Sciatic nerve (tissue), 2 donors: Measurements from ENCODE around the gene PPP1CA. TPM values are rescaled to one million over a fixed set of nuclear protein-coding genes. Genes with fewer than 3 reads are reported as not detected.

ENCODE experiments used
- ATAC-seq: fragments of 200-7000 bp; cut with Tn5 transposase; one replicate; pipeline ENCODE4 v1.9.1; 2020; ENCODE audit warnings: mild to moderate bottlenecking, moderate library complexity
- DNase-seq: peaks from one replicate; pipeline ENCODE4 v3.0.0-alpha.2; 2020; ENCODE audit warnings: low spot score
- intact Hi-C: fragments of 100-400 bp; cut with DNase I; formaldehyde crosslinking; loops from one replicate; pipeline ENCODE4 v1.14.2; 2022
- total RNA-seq: library from RNA; stranded (reverse); fragmentation: NEBNext Ultra II Directional; extraction: Animal tissue kit (Norgen Biotek cat#: 25700); gene quantifications from one replicate; pipeline ENCODE4 v1.2.1, GENCODE V29; 2021
- donor health status: DM: no; HTN: no; CAD: no.
- donor health status: DM: no; HTN: no; CAD: no.

Gene PPP1CA
- 56.2 TPM for total RNA-seq

DNA sequence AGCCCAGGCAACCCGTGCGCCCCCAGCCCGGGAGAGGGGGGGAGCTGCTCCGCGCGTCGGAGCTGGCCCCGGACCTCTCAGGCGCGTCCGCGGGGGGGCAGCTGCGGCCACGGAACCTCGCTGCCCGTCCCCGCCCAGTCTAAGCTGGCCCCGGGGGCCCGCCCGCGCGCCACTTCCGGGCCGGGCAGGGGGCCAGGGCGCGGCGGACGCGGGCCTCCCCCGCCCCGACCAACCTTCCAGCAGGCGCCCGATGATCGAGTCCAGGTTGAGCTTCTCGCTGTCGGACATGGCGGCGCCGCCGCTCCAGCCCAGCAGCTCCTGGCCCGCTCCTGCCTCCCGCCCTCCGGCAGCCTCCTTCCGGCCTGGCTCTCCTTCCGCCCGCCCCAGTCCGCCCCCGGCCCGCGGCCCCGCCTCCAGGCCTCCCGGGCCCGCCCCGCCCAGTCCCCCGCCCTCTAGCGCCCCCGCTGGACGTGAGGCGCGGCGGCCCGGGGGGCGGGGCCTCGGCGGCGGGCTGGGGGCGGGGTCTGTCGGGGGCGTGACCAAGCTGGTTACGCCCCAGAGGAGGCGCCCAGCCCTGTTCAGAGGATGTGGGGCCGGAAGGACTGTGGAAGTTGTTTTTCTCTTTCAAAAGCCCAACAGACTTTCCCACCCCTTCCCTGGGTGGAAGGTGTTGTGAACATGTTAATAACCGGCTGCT is at the start of gene PPP1CA:
Gene PPP1CA (minus strand): TSS at position 364 of the 697 bp plus-strand sequence. CDS start 76 bp downstream, at position 288.
- intact Hi-C loops, result no loop called here
- ATAC-seq (peak; percentile 84), DNase-seq (peak; percentile 94)

DNA sequence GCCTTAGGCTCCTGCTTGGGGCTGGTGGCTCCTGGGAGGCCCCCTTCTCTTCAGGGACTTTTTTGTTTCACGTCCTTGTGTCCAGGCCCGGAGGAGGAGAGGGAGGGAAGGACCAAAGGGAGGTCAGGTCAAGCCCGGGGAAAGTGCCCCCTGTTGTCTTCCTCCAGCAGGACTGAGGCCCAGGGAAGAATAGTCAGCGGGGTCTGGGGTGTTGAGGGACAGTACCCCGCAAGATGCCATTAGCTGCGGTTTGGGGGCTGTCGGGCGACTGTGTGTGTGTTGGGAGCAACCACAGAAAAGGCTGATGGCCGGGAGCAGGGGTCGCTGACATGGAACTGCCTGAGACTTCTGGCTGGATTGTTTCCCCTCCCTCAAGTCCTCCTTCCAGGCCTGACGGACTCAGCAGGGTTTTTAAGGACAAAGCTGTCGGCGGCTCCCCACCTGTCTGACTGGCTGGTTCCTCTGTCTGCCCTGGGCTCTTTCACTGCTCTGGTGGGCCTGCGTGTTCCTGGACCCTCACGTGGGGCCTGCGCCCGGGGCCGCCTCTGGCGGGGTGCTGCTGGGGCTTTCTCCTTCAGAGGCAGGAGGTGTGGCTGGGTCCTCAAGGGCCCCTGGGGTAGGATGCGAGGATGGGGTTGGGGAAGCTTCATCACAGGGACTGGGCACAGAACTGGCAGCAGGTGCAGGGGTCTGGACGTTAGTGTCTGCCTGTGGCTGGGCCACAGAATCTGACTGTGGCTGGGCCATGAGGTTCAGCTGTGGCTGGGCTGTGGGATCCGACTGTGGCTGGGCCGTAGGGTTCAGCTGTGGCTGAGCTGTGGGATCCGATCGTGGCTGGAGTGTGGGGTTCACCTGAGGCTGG is 49.4 kb upstream of the PPP1CA start:
- intact Hi-C loops, result no loop called here
- no peak for DNase-seq
- no peak for ATAC-seq

DNA sequence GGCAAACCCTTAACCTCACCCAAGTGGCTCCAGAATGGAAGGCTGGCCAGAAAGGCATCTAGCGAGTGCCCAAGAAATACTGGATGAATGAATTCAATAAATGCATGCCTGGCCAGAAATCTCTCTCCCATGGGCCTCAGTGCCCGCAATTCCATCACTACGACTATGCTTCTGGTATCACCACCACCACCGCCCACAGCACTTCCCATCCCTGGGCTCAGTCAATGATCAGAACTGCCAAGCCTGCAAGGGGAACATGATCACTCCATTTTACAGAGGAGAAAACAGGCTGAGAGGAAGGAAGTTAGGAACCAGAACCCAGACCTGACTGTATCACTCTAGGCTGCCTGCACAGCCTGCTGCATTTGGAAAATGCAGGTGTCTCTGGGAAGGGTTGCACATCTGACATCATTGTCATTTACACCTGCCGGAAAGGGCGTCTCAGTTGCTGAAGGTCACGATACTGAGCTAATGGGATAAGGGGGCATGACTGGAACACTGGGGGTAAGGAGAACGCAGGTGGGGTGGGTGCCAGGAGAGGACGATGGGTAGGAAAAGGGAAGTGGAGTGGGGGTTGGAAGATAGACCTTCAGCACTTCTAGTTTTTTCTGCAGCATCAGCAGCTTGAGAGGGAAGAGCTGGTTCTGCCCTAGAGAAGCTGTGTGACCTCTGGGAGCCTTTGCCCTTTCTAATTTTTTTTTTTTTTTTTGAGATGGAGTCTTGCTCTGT is 47.6 kb upstream of the PPP1CA start:
- intact Hi-C loops, result no loop called here
- ATAC-seq, result peak; percentile 51
- no peak for DNase-seq

DNA sequence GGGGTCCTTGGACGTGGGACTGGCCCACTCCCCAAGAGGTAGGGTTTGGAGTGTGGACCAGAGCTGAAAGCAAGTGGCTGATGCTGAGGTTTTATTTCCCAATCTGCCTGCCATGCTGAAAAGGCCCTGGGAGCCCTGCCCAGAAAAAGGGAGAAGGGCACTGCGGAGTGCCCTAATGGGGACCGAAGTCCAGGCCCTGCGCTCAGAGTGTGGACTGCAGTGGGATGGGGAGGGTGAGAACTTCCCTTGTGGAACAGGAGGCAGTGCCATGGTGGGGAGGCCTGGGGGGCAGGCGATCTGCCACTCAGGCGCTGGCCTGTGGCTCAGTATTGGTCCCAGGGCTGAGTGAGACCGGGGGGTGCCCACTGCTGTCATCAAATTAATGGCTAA is 46.6 kb upstream of the PPP1CA start:
- no peak for ATAC-seq
- intact Hi-C loops, result no loop called here

DNA sequence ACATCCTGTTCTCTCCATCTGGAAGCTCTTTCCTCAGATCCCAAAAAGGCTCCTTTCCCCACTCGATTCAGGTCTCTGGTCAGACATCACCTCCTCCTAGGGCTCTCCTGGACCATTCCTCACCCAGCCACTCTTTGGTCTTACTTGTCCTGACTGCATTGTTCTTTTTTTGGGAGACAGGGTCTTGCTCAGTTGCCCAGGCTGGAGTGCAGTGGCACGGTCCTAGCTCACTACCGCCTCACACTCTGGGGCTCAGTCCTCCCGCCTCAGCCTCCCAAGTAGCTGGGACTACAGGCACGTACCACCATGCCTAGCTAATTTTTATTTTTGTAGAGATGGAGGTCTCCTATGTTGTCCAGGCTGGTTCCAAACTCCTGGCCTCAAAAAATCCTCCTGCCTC is 43.9 kb upstream of the PPP1CA start:
- intact Hi-C loops, result no loop called here
- no peak for ATAC-seq
- no peak for DNase-seq

More for the DNA sequence above, 46.6 kb upstream of the PPP1CA start:
- no peak for DNase-seq

DNA sequence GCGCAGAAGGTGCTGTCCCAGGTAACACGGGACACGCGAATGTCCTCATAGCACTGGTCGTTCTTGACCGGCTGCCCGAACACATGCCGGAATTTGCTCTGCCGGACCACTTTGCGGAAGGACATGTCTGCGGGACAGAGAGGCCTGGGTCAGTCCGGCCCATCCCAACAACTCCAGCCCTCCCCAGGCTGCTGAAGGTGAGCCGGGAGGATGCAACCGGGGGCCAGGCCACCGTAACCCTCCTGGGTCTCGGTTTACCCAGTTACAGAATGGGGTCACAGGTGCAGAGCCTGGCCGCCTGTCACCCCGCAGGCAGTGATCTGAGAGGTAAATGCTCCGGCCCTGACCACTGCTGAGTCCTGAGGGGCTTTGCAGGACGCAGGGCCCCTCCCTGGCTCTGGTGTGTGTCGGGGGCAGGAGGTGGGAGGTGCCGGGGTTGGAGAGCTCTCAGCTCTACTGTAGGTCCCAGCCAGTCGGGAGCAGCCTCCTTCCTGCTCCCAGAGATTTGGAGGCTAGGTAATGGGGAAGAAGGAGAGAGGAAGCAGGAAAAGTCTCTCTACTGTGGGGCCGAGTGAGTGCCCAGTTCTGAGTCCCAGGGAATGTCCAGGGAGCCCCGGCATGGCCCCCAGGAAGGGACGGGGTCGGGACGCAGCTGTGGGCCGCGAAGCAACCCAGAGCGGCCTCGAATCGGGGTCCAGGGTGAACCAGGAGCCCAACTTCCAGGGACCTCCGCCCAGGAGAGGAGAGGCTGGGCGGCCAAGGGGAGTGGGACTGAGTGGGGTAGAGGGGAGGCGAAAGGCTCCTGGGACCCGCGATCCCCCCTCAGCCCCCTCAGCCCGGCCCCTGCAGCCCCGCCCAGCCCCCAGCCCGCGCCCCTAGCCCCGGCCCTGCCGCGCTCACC is 41.1 kb upstream of the PPP1CA start:
- DNase-seq, result no peak
- intact Hi-C loops, result no loop called here
- no peak for ATAC-seq

DNA sequence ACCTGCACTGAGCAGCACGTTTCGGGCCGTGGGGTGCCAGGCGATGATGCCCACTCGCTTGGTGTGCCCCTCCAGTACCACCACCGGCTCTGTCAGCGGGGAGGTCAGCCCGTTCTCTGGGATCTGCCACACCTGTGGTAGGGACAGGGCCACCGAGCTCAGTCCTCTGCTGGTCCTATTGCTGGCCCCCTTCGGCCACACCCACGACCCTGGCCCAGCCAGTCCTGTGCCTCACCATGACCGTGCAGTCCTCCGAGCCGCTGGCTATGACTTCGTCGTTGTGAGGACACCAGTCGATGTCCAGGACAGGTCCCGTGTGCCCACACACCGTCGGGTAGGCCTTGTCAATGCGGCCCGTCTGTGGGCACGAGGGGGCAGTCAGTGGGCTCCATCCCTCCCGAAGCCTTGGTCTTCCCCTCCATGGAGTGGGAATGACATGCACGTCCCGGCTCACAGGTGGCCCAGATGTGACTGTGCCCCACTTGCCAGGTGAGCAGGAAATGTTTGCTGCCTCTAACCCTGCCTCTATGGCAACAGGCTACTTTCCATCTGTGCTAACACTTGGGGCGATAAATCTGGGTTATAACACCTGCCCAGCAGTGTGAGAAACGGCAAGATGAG is 40.2 kb upstream of the PPP1CA start:
- ATAC-seq (no peak), DNase-seq (no peak)
- intact Hi-C loops, result no loop called here

DNA sequence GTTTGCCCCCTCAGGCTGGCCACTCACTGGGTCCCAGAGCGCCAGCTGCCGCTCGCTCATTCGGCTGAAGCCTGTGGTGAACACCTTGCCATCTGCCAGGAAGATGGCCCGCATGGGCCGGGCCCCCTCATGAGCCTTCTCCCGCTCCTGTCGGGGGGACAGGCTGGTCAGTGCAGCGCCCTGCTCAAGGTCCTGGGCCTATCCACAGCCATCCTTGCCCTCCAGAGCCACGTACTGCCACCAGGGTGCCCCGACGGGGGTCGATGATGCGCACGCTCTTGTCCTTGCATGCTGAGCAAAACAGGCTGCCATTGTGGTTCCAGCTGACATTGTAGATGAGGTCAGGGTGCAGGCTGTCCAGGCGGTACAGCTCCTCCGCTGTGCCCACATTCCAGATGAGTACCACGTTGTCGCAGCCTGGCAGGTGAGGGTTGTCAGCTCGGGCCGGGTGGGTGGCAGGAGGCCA is 39.5 kb upstream of the PPP1CA start:
- no peak for ATAC-seq
- DNase-seq, result no peak
- intact Hi-C loops, result no loop called here

DNA sequence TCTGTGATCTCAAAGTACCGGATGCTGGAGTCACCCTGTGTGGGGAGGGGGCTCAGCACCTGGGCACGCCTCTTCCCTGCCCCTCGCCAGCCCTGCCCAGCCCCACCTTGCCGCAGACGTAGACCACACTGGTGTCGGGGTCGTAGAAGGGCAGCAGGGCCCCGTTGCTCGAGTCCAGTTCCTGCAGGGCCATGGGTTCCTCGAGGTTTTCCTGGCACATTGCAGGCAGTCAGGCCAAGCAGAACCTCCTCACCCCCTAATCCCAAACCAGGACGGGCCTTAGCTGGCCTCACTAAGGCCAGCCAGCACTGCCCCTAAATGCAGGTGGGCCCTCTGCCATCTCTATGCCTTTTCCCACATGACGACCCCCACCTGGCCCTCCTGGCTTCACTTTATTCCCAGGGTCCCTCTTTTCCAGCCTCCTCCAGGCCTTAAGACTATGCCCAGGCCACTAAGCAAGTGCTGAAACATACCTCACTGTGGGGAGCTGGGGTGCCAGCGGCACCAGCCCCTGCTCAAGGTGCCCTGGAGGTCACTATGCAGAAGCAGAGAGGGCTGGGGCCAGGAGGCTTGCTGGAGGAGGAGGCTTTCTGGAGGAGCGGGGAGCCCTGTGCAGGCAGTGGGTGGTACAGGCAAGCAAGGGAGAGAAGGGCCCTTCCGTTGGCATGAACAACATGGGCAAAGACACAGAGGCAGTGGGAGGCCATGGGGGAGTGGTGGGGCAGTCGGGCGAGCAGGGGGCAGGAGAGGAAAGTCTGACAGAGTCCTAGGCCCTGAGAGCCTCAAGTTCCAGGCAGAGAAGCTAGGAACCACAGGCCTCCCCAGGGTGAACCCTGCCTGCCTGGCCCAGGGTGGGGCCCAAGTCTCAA is 38.8 kb upstream of the PPP1CA start:
- intact Hi-C loops, result no loop called here
- DNase-seq, result no peak
- ATAC-seq, result no peak

DNA sequence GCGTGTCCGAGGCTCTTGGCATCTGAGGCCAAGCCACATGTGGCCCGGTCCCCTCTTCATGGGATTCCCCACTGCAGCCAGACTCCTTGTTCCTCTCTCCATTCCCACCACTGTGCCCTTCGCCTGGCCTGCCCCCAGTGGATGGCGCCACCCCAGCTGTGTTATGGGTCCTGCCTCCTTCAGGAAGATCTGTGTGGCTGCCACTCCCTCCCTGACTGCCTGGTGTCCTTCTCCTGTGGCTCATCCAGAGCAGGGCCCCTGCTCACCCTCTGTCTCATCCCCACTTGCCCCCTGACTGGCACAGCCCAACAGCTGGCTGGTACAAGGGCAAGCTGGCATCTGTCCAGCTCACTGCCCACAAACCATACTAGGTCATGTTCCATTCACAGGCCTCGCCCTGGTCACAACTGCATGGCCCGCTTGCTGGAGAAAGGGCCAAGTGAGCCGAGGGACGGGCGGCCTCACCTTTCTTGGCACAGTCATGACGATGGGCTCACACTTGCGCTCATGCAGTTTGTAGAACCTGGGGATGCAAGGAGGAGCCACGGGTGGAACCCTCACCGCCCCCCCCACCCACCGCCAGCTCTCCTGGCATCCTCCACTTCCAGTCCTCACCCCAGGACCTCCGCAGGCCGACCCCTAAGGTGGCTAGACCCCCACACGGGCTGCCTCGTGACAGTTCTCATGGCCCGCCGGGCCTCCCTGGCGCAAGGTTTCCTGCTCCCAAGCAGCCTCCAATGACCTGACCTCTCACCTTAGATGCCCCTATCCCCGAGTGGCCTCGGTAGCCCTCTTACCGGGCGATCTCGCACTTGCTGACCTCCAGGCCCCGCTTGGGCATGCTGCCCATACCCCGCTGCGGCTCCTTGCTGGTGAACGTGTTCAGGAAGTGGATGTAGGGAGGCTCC is 37.9 kb upstream of the PPP1CA start:
- DNase-seq (peak; percentile 75), ATAC-seq (no peak)
- intact Hi-C loops, result no loop called here

DNA sequence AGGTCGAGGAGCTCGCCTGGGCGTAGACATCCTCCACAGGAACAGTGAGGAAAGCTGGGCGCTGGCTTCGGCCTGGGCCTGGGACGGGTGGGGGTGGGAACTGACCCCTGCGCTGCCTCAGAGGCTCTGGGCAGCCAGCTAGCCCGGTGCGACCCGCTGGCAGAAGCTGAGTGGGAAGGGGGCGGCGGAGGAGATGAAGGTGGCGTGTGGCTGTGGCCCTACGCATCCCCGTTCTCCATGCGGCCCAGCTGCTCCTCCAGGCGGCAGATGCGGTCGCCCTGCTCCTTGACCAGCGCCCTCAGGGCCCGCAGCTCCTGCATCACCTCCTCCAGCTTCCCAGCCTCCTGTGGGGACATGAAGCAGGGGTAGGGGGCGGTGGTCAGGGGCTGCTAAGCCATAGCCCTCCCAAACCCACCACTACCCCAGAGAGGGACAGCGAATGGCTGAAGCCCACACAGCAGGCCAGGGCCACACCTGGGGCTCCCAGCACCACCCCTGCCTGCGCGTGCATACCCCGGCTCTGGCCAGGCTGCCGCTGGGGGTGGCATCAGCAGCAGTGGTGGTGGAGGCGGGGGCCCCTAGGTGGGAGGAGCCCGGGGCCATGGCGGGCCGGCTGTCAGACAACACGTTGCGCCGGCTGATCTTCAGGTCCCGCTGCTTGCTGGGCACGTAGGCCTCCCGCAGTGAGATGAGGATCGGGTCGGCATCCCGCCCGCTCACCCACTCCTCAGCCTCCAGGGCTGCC is 36.7 kb upstream of the PPP1CA start:
- intact Hi-C loops, result no loop called here
- ATAC-seq (no peak), DNase-seq (peak; percentile 59)

DNA sequence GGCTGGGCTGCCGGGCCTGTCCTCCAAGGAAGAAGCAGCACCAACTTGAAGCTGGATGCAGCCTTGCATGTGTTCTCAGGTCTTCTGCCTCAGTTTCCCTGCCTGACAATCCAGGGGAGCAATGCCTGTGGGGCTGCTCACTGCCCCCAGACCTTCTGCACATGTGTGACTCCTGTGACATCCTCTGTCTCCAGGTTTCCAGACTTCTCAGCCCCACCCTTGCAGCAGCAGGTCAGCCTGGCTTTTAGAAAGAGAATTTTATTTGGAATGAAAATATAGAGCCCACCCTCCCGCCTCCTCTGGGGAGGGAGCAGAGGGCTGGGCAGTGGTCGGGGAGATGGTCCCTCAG is 36.1 kb upstream of the PPP1CA start:
- DNase-seq, result no peak
- intact Hi-C loops, result no loop called here
- ATAC-seq, result no peak

DNA sequence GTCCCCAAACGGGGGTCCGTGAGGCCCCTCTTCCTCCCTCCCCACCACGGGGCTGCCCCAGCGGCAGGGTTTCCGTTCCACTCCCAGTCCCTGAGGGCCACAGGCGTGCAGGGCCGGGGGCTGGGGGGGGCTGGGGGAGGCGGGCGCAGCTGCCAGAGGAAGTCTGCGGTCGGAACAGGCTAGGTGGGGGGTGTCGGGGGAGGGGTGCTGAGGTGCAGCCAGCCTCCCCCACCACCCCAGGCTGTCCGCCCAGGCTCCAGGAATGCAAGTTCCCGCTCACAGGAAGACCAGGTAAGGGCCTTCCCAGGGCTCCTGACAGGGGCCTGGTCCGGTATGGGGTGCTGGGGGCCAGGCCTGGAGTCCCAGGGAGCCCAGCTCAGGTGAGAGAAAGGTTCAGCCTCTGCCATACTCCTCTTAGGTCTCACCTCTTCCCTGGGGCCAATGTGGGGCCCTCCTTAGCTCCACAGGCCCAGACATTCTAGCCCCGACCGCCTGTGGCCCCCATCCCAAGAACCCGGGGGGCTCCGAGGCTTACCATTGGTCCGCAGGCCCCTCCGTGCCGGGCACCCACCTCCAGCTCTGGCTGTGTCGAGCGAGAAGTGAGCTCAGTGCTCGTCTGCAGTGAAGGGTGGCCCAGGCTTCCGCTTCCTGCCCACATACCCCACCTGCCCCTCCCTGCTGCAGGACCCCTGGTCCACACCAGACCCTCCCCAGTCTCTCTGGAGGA is 35.6 kb upstream of the PPP1CA start, which contains the start of gene PTPRCAP:
Gene PTPRCAP (minus strand): TSS at position 601 of the 727 bp plus-strand sequence. CDS start 63 bp downstream, at position 538.
- no peak for DNase-seq
- no peak for ATAC-seq
- intact Hi-C loops, result no loop called here

DNA sequence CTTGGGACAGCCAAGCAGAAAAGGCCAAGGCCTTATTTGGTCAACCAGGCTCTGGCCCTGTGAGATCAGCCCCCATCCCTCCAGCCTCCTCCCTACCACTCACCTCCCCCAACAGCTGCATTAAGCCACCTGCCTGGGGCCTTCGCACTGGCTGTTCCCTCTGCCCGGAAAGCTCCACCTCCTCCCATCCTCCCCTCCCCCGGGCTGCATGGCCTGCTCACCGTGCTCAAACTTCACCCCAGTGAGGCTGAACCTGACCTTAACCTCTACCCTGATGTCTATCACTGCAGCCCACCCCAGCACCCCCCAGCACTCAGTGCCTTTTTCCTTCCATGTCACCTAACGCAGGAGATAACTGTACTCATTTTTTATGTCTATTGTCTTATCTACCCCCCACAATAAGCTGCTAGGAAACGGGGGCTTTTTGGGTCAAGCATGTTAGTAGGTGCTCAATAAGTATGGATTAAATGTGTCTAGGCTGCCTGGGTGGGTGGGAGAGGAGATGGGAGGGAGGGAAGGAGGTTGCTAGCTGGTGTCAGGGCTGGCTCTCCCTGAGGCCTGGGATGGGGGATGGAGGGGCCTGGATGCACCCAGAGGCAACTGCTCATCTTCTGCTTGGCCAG is 34.9 kb upstream of the PPP1CA start:
- no peak for ATAC-seq
- intact Hi-C loops, result no loop called here
- no peak for DNase-seq
